GM19193 (cell line): ENCODE measurements around the gene ZDHHC22.

Experiments used
- POLR2A ChIP-seq: IDR thresholded peaks from 4 replicates; pipeline ENCODE4 v1.6.1; 2011; ENCODE audit not compliant: insufficient read depth, insufficient read length; ENCODE audit errors: extremely low read depth

ZDHHC22 gene

DNA sequence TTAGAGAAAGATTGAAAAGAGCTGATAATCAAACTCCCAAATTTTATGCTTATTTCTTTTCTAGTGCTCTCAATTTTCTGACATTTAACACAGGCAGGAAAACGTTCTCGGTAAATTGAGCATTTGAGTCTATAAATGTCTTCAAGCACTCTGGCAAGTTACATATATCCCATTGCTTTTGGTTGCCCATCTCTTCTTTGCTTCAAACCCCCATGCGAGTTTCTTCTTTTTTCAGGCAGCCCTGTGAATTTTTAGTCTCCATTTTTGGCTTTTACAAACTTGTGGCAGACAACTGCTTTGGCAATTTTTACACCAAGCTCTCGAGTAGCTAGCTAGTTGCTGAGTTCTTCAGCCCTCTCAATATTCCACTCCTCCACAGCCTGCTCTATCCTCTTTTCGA, 31.3 kb upstream of the ZDHHC22 start:
- TF ChIP-seq POLR2A, result no peak

DNA sequence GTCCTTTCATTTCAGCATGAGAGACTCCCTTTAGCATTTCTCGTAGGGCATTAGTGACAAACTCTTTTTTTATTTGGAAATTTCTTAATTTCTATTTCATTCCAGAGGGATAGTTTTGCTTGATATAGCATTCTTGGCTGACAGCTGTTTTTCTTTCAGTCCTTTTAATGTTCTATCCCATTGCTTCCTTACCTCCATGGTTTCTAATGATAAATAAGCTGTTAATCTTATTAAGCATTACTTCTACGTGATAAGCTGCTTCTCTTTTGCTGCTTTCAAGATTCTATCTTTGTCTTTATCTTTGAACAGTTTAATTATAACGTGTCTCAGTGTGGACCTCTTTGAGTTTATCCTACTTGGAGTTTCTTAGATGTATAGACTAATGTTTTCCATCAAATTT, 28.5 kb upstream of the ZDHHC22 start:
- TF ChIP-seq POLR2A, result no peak

DNA sequence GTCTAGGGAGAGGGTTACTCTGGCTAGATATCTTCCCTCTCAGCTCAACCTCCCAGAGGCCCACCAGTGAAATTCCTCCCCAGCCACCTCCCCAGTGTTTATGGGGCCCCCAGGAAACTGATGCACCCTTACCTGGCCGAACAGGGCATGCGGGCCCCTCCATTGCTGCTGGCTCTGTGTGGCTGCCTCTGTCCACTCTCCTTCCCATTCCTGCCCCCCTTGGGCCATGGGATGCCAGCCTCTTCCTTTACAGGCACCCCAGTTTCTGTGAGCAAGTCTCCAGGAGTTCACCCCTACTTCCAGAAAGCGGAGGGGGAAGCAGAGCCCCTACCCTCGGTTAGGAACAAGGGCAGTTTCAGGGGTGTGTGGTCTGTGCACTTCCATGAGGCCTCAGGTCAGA, 19.4 kb upstream of the ZDHHC22 start:
- no peak for TF ChIP-seq POLR2A

DNA sequence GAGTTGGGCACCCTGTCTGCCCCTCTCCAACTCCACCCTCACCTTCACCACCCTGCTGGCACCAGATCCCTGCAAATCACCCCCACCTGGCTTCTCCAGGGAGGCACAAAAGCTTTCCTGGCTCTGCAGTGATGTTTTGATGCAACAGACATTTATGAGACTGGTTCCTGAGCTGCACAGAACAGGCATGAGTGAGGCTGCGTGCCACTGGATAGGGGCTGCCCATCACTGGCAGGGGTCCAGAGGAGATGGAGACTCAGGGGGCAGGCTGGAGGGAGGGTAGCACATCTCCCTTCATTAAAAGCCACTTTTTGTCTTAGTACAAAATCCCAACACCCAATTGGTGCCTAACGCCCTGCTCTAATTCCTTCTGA, 17.3 kb upstream of the ZDHHC22 start:
- TF ChIP-seq POLR2A, result no peak

DNA sequence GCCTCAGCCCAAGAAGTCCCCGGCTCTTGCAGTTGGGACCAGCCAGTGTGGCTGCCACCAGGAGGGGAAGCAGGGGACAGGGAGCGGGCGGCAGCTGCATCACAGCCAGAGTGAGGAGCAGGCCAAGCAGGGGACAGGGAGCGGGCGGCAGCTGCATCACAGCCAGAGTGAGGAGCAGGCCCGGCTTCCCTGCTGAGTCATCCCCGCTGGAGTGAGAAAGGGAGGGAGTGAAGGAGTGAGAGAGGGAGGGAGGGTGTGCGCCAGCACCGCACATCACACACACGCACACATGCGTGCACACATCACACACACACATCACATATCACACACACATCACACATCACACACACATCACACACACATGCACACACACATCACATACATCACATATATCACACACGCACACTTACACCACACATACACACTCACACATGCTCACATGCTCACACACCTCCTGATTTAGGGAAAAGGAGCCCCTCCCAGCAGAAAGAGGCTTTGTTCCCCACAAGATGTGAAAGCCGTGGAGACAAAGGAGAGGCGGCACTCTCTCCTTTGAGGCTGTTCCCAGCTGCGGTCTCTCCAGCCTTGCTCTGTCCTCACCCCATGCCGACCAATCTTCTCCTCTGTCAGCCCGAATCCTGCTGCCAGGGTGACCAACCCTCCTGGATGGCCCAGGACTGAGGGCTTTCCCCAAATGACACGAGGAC, 16.7 kb upstream of the ZDHHC22 start:
- TF ChIP-seq POLR2A, result no peak

DNA sequence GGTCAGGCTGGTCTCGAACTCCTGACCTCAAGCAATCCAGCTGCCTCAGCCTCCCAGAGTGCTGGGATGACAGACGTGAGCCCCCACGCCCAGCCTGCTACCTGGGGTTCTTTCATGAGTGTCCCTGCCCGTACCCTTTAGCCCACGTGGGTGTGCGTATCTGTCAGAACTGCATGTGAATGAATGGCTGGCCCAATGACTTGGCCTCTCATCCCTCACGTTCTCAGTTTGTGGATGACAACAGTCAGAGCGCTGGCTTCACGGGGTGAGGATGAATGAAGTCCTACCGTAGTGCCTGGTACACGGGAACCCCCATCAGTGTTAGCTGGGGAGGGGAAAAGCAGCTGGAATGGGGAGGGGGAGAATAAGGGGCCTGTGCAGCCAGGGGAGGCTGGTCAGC, 16.1 kb upstream of the ZDHHC22 start:
- TF ChIP-seq POLR2A, result no peak

DNA sequence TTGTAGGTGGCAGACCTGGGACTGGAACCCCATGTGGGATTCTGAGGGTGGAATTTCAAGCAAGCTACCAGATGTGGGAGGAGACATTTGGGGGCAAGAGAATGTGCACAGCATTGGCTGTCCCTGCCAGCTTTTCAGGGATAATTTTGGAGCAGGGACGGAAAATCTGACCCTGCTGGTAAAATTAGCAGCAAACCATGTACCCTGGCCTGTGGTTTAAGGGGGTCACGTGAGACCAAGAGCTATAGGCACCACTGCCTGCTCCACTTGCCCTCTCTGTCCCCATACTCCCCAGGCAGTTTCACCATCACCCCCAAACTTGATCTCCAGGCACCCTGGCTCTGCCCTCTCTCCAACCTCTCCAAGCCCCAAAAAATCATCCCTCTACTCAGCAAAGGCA, 13.5 kb upstream of the ZDHHC22 start:
- no peak for TF ChIP-seq POLR2A

DNA sequence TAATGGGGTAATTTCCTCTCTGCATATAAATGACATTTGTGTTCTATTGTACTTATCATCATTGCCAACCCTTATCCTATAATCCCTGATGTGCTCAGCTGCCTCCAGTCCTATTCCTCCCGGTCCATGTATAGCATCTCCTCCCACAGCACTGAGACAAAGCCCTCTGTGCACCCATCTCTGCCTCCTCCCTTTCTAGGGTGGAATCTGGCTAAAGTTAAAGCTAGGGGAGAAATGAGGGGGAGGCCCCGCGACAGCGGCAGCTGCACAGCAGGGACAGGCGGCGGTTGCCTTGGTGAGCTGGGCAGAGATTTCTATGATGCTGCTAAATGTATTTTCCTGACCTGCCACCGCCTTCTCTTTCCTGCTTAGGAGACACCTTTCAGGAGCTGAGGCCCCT, 12.8 kb upstream of the ZDHHC22 start:
- TF ChIP-seq POLR2A, result no peak

DNA sequence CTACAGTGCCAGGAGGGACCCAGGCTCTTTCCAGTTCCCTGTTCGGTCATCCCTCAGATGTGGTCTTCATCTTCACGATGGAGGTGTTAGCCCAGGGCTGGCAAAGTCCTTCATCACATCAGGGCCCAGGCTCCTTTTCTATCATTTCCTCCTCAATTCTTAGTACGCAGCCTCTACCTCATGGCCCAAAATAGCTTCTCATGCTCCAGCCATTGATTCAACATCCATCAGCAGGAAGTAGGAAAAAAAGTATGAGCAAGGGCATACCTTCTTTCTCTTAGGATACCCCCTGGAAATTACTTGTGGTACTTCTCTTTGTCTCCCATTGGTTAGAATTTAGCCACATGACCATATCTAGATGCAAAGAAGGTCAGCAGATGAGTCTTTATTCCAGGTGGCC, 12.2 kb upstream of the ZDHHC22 start:
- TF ChIP-seq POLR2A, result no peak

DNA sequence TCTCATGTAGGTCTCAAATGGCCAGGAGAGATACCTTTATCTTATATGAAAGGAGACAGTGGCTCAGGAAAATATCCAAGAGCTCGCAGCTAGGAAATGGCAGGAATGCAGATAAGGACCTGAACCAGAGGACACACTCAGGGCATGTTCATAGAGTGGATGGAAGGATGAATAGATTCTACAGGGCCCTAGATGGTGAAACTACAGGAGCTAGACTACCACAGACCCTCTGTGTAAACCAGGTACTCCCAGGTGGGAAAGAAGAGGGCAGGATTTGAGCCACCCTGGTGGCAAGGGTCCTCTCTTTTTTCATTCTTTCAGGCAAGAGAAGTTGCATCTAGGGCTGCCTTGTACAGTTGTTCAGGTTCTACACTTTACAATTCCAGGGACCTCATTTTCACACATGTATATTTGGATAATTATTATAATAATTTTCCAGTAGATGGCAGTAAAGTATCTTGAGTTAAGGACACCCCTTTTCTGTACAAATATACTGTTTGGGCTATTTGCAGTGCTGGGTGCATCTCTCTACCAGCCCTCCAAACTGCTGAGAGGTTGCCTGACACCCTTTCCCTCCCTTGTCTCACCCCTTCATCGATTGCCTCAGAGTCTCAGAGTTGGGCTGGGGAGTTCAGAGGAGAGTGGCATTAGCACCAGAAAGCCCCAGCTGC, 10.5 kb upstream of the ZDHHC22 start:
- no peak for TF ChIP-seq POLR2A

DNA sequence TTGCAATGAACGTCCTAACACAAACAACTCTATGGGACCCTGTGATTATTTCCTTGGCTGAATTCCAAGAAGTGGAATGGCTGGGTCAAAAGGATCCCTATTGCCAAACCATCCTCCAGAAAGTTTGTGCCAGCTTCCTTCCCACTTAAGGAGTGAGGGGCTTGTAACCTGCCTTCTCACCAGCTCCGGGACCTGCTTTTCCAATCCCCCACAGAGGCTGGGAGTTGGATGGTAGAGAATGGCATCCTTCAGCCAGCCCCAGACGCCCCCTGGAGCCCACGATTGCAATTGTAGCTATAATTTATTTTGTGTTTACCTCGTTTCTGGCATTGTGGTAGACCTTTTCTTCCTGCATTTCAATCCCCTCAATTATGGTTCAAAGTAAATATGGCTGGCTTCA, 9.7 kb upstream of the ZDHHC22 start:
- TF ChIP-seq POLR2A, result no peak

DNA sequence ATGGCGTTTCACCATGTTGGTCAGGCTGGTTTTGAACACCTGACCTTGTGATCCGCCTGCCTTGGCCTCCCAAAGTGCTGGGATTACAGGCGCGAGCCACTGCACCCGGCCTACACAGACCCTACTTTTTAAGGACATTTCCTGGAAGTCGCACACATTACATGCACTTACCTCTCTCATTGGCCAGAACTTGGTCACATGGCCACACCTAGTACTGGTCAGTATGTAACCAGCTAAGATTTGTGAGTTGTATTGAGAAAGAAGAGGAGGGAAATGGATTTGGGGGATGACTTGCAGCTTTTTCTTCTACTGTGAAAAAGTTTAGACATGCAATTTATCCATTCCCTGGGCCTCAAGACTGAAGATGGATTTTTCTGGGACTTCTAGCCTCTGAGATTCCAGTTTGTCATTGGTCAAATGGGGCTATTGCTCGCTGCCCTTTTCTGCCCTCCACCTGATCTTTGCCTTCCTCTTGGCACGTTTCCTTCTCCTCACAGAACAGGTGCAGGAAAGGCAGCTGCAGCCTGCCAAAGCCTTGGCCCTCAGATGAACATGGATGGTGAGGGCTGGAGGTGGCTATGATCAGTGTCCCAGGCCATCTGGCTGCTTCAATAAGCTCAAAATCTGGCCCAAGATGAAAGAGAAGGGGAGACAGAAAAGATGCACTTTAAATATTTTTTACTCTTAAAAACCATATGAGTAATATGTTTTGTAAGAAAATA, 7.1 kb upstream of the ZDHHC22 start:
- no peak for TF ChIP-seq POLR2A

DNA sequence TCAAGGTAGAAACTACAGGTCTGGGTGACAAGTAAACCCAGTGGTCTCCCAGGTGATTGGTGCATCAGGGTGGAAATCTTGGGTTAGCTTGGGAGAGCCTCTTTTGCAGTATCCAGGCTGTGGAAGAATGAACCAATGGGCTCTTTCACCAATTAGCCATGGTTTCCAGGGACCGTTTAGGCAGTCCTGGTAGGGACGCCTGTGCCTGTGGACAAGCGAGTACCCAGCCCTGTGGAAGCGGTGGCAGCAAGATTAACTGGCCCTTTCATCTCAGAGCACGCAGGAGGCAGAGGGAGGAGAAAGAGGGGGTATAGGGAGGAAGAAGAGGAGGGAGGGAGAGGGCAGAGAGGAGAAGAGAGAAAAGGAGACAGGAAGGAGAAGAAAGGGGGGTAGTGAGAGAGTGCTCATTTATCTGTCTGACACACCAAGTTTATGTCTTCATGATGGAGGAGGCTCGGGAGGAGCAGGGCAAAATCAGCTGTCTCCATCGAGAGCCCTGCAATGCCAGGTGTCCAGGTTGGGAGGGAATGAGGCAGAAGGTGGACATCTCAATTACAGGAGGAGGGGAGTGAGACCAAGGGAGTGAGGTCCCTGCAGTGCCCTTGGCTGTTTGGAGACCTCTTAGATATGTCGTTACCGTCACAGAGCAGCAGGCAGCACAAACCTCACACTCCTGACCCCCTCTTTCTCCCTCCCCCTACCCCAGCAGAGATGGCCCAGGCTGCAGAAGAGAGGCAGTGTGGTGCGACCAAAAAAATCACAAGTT, 4.6 kb upstream of the ZDHHC22 start:
- no peak for TF ChIP-seq POLR2A

DNA sequence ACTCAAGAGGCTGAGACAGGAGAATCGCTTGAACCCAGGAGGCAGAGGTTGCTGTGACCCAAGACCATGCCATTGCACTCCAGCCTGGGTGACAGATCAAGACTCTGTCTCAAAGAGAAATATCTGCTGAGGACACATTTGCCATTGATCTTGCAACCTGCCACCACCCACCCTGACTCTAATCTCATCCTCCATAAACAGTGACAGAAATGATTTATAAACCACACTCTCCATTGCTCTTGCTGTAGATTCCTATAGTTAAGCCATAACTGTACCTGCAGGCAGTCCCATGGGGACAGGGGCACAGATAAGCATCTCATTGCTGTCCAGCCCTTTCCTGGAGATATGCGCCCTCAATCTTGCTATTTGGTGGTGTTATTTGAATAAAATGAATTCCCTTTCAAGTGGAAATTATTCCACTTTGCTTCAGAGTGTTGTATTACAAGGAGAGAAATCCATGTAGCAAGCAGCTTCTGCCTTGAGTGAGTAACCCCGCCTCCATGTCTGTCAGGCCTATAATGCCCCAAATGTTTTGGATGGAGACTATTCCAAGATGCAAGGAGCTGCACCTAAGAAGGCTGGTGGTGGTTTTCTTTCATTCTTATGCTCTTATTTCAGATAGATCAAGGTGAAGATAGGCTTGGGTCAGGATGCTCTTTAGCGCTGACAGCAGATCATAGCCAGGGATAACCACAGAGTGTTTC, 3.0 kb upstream of the ZDHHC22 start:
- no peak for TF ChIP-seq POLR2A

DNA sequence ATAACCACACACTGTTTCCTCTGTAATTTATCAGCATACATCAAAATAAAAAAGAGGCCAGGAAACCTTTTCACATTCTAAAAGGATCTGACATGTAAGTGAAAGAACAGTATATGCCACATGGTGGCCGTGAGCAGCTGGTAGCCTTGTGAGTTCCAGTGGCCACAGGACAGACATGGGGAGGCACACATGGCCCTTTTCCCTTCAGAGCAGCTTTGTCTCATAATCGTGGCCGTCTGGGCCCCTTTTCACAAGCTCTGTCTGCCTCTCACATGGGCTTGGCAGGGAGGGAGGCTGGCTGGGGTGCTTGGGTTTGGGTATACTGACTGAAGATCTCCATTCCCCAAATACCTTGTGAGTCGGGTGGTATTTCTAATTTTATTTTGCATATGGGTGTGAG, 1.5 kb upstream of the ZDHHC22 start:
- TF ChIP-seq POLR2A, result no peak
